HG02588 (cell line): Measurements from ENCODE around the gene SHISAL1.
"Not testable (repeated sequence)": the region's sequence is repeated elsewhere in the genome, so short reads cannot be mapped to it uniquely, and the experiment has no call there.

Experiments
- ATAC-seq: cut with Tn5 transposase; IDR thresholded peaks from one replicate; pipeline ENCODE4 v1.9.1; 2021; ENCODE audit warnings: mild to moderate bottlenecking, moderate library complexity; ENCODE audit not compliant: unreplicated experiment

The SHISAL1 gene

GRCh38 chr22:44329179-44329796 lies 16.5 kb upstream of the SHISAL1 start:
- ATAC-seq: peak; percentile 81

- ATAC-seq: no peak
These were observed 16.0 kb upstream of the SHISAL1 start for GRCh38 chr22:44328762-44329161.

- no peak for ATAC-seq
These were observed 15.6 kb upstream of the SHISAL1 start for GRCh38 chr22:44328326-44328725.

DNA sequence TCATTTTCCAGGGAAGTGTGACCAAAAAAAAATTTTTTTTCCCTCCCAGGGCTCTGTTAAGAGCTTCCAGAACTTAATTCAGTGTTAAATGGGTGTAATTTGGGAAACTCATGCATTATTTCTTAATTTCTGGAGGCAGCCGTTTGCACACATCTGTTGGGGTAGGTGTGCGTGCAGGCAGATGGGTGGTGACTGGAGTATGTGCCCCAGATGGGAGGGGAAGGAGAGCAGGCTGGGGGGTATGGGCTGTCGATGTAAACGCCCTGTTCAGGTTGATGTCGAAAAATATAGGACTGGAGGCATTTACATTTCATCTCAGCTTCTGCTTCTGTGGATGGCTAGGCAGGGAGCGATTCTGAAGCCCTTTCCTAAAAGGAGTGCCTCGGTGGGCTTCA lies 13.7 kb upstream of the SHISAL1 start:
- no peak for ATAC-seq

- no peak for ATAC-seq
These were observed 13.2 kb upstream of the SHISAL1 start for GRCh38 chr22:44325718-44326490.

DNA sequence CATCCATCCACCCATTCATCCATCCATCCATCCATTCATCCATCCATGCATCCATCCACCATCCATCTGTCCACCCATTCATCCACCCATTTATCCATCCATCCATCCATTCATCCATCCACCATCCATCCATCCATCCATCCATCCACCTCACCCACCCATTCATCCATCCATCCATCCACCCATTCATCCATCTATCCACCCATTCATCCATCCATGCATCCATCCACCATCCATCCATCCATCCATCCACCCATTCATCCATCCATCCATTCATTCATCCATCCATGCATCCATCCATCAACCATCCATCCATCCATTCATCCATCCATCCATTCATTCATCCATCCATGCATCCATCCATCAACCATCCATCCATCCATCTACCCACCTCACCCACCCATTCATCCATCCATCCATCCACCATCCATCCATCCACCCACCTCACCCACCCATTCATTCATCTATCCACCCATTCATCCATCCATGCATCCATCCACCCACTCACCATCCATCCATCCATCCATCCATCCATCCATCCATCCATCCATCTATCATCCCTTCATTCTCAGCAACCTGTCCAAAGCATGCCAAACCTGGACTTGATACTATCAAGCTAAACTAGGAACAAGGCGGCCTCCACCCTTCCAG lies 10.5 kb upstream of the SHISAL1 start:
- ATAC-seq: not testable (repeated sequence)

- ATAC-seq: no peak
These were observed 6.9 kb upstream of the SHISAL1 start for GRCh38 chr22:44319685-44320084.

DNA sequence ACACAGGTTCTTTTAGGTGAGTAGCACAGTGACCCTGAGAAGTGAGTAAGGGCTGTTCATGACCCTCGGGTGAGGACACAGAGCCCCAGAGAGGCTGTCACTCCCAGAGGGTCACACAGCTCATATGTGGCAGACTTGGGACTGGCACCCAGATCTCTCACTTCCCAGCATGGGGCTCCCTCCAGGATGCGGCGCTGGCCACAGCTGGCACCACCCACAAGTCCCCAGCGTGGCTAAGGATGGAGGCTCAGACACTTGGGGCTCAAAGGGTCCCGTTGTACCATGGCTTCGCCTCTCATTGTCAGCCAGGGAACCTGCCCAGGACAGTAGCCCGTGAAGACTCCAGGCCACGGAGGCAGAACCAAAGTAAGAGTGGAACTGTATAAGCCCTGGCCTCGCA lies 6.0 kb upstream of the SHISAL1 start:
- no peak for ATAC-seq

DNA sequence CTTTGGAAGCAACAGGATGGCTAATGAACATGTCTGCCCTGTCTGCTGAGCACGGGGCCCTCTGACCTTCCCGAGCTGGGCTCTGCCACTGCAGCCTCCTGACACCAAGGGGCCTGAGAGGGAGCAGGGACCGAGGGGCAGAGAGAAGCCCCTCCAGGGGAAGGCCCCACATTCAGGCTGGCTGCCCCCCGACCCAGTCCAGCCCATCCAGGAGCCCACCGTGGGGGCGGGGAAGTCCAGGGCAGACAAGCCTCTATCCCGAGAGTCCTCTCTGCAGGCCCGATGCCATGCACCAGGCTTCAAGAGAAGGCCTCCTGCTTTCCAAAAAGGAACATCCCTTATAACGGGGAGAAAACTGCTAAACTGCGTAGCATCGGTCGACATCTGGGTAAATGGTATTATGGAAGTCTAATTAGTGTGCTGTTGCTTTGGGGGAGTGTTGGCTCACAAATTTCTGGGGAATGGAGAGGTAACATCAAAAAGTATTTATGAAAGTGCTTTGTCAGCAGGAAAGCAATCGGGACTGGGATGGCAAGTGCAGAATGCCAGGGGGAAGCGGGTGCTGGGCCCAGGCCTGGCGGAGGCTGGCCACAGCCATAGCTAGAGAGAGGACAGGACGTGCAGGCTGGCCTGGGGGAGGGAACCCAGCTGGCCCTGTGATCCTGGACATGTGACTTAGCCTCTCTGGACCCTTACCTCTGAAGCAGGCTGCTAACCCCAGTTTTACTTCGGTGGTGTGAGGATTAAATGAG lies 5.3 kb upstream of the SHISAL1 start:
- ATAC-seq: no peak

- ATAC-seq: no peak
These were observed 4.3 kb upstream of the SHISAL1 start for GRCh38 chr22:44317123-44317444.

DNA sequence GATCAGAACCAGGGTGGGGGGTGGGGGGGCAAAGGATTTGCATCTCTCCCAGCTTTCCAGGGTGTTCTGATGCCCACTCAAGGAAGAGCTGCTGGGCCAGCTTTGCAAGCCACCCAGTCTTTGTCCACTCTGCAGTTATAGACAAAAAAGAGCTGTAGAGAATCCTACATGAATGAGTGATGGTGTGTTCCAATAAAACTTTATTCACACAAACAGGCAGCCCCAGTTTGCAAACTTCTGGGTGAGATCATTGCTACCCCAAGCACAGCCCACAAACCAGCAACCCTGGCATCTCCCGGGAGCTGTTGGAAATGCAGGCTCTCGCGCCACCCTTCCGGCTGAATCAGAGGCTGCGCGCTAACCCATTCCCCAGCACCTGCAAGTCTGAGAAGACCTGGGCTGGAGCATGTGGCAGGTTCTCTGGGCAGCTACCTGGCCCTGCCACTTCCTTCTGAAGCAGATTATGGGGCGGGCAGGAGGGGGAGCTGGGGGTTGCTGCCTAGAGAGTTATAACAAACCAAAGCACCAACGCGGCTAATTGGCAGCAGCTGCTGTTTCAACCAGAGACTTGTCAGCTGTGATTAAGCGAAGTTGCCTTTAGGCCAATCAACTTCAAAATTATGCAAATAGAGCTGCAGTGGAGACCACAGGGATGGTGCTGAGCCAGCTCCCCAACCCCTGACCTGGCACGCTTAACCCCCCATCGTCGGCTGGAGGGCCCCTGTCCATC lies 3.8 kb upstream of the SHISAL1 start:
- ATAC-seq: no peak

- no peak for ATAC-seq
These were observed 1.8 kb upstream of the SHISAL1 start for GRCh38 chr22:44314425-44315067.

GRCh38 chr22:44313385-44314006 lies 745 bp upstream of the SHISAL1 start:
- no peak for ATAC-seq

DNA sequence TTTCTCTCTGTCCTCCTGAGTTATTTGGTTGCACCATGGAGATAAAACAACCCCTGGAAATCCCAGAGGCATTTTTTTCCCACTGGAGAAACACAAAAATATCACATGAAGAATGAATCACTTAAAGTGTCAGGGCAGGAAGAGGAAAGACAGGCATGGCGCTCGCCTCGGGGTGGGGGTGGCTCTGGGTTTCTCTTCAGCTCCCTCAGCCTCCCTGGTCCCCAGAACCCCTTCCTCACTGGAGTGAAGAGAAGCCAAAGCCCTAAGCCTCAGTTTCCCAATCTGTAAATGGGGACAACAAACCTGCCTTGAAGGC lies 938 bp downstream of the SHISAL1 start:
- no peak for ATAC-seq

GRCh38 chr22:44311104-44311854 lies 1.5 kb downstream of the SHISAL1 start:
- ATAC-seq: no peak

- no peak for ATAC-seq
These were observed 3.1 kb downstream of the SHISAL1 start for GRCh38 chr22:44309647-44310046.

GRCh38 chr22:44309137-44309536 lies 3.6 kb downstream of the SHISAL1 start:
- ATAC-seq: no peak

DNA sequence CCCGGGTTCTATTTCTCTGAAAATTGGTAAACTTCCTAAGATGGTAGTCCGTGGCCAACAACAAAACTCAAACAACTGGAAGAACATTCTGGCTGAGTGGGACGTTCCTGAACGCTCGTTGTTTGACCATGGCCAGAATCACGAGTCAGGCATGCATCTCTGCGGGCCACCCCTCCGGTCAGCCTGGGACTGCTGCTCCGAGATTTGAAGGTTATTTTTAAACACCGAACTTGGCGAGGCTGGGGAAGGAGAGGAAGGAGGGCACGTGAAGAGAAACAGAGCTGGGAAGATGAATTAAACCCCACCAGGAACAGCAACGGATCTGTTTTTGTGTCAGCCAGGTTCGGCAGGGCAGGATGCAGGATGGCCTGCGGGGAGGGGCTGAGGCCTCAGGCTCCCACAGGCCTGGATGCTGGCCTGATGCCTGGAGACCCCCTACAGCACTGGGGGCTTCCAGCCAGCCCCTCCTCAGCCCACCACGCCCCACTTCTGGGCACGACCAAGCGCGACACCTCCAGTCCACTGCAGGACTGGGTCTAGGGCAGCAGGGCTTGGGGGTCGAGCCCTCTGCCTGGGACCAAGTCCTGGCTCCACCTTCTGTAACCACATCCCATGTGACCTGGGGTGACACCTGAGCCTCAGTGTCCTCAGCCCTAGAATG lies 5.1 kb downstream of the SHISAL1 start:
- no peak for ATAC-seq

DNA sequence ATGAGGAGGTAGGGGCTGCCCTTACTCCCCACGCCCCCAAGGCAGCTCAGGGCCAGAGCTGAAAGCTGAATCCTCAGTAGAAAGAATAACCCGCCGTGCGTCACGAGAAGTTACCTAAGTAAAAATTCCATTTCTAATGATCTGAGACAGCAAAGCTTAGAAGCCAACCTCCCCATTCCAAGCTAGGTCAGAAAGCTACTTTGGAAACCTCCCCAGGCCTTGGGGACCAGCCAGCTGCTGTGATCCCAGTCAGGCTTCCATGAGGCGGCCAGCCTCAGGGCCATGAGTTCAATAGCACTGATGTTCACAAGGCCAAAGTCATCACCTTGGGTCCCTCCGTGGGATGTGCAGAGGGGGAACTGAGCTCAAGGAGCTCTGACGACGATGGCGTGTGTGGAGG lies 6.9 kb downstream of the SHISAL1 start:
- ATAC-seq: no peak
